Tibial artery (tissue), 4 donors: Measurements from ENCODE around the gene FUS.

ENCODE experiments used
- DNase-seq, 2 donors: peaks; one replicate each; pipeline ENCODE4 v3.0.0-alpha.2; 2019
- H3K27ac ChIP-seq, 2 donors: fragments of 200-600 bp; sonication (generic) in 1 of 2; 1 replicate in 1 of 2; 2 replicates in 1 of 2; pipeline ENCODE4 v1.5.1; 2018 to 2019; ENCODE audit warnings: mild to moderate bottlenecking in 1 of 2
- H3K27me3 ChIP-seq, 2 donors: fragments of 200-600 bp; sonication (generic) in 1 of 2; one replicate each; pipeline versions ENCODE4 v1.5.1 to v1.6.0; 2016 to 2019
- H3K36me3 ChIP-seq, 3 donors: fragments of 200-600 bp; sonication (generic) in 2 of 3; one replicate each; pipeline ENCODE4 v1.5.1; 2016 to 2019; ENCODE audit warnings: mild to moderate bottlenecking in 2 of 3
- H3K4me1 ChIP-seq, 4 donors: fragments of 200-600 bp; sonication (generic) in 2 of 4; 1 replicate in 3 of 4; 2 replicates in 1 of 4; pipeline ENCODE4 v1.5.1; 2016 to 2019
- H3K4me3 ChIP-seq, 2 donors: fragments of 200-600 bp; sonication (generic) in 1 of 2; 1 replicate in 1 of 2; 2 replicates in 1 of 2; pipeline ENCODE4 v1.5.1; 2018 to 2019; ENCODE audit warnings: mild to moderate bottlenecking in 2 of 2
- H3K9me3 ChIP-seq, 3 donors: fragments of 200-600 bp; sonication (generic) in 1 of 3; one replicate each; pipeline ENCODE4 v1.5.1; 2016 to 2019
- CTCF ChIP-seq, 2 experiments: fragments of 200-600 bp in 1 of 2; fragments of 450-650 bp in 1 of 2; IDR thresholded peaks; one replicate each; pipeline ENCODE4 v1.5.1; 2017 to 2019; ENCODE audit warnings: antibody characterized with exemption in 2 of 2, mild to moderate bottlenecking in 1 of 2, moderate library complexity in 1 of 2
- intact Hi-C: fragments of 100-400 bp; cut with DNase I; formaldehyde crosslinking; loops from one replicate; pipeline ENCODE4 v1.15.0; 2023; ENCODE audit warnings: low total_unique reads

The FUS gene

GRCh38 chr16:31132303-31132979 is 47.5 kb upstream of the FUS start:
- Histone ChIP-seq H3K36me3 (peaks cover 36 to 59% (median 38%) of the 10 kb centered on the region in 3 donors), H3K4me1 (peaks cover 0 to 38% (median 0%) of the 10 kb centered on the region in 4 donors), H3K4me3 (no peak overlapping the region), H3K27me3 (peaks cover 0 to 14% of the 10 kb centered on the region in 2 donors), H3K9me3 (no peaks in the 10 kb centered on the region), H3K27ac (no peak overlapping the region)
- no peak for DNase-seq
- intact Hi-C loops, result no loop called here
- TF ChIP-seq CTCF (IDR thresholded peaks at IDR 0.05), result no peak

GRCh38 chr16:31133046-31133501 is 46.9 kb upstream of the FUS start:
- peaks cover 0 to 14% of the 10 kb centered on the region in 2 donors for H3K27me3 ChIP-seq
- no peak overlapping the region for H3K27ac ChIP-seq
- H3K36me3 ChIP-seq, result peaks cover 30 to 53% (median 31%) of the 10 kb centered on the region in 3 donors
- no peak for TF ChIP-seq CTCF (IDR thresholded peaks at IDR 0.05)
- H3K4me1 ChIP-seq, result peaks cover 0 to 34% (median 0%) of the 10 kb centered on the region in 4 donors
- intact Hi-C loops, result no loop called here
- H3K4me3 ChIP-seq, result no peak overlapping the region
- H3K9me3 ChIP-seq, result no peaks in the 10 kb centered on the region
- DNase-seq, result no peak

- H3K27ac ChIP-seq, result no peak overlapping the region
- H3K4me3 ChIP-seq, result no peak overlapping the region
- H3K36me3 ChIP-seq, result peaks cover 22 to 42% (median 23%) of the 10 kb centered on the region in 3 donors
- peaks cover 0 to 14% of the 10 kb centered on the region in 2 donors for H3K27me3 ChIP-seq
- no peak for TF ChIP-seq CTCF (IDR thresholded peaks at IDR 0.05)
- no peaks in the 10 kb centered on the region for H3K9me3 ChIP-seq
- intact Hi-C loops, result no loop called here
- DNase-seq, result no peak
- H3K4me1 ChIP-seq, result peaks cover 0 to 34% (median 5%) of the 10 kb centered on the region in 4 donors
Measured at GRCh38 chr16:31134091-31134571, 45.8 kb upstream of the FUS start.

- H3K4me1 ChIP-seq, result peaks cover 0 to 28% (median 5%) of the 10 kb centered on the region in 4 donors
- intact Hi-C loops, result no loop called here
- H3K36me3 ChIP-seq, result peaks cover 16 to 35% (median 20%) of the 10 kb centered on the region in 3 donors
- TF ChIP-seq CTCF (IDR thresholded peaks at IDR 0.05), result no peak
- H3K4me3 ChIP-seq, result no peak overlapping the region
- peak in 1 of 2 donors; percentile 50 for DNase-seq
- no peak overlapping the region for H3K27ac ChIP-seq
- H3K9me3 ChIP-seq, result no peaks in the 10 kb centered on the region
- peaks cover 0 to 14% of the 10 kb centered on the region in 2 donors for H3K27me3 ChIP-seq
Measured at GRCh38 chr16:31134625-31135534, 45.1 kb upstream of the FUS start.

- intact Hi-C loops, result no loop called here
- peaks cover 0 to 14% of the 10 kb centered on the region in 2 donors for H3K27me3 ChIP-seq
- peak in 1 of 2 donors; percentile 40 for DNase-seq
- H3K27ac ChIP-seq, result no peak within 1 kb of the TSS
- no peak within 1 kb of the TSS for H3K4me3 ChIP-seq
- peaks cover 8 to 27% (median 12%) of the 10 kb centered on the region in 3 donors for H3K36me3 ChIP-seq
- H3K9me3 ChIP-seq, result no peaks in the 10 kb centered on the region
- H3K4me1 ChIP-seq, result peaks cover 0 to 28% (median 5%) of the 10 kb centered on the region in 4 donors
- TF ChIP-seq CTCF (IDR thresholded peaks at IDR 0.05), result no peak
Measured at GRCh38 chr16:31135535-31136286, 44.2 kb upstream of the FUS start, which contains the start of gene PRSS8. PRSS8 (minus strand) TSS chr16:31135727; CDS start chr16:31135498, 229 bp downstream.
